K562 (cell line): ENCODE data around the gene QPCT. TPM values are rescaled to one million over a fixed set of nuclear protein-coding genes. Genes with fewer than 3 reads are reported as not detected.

Experiments used
- EP400 ChIP-seq: fragments of 450-650 bp; IDR thresholded peaks from 2 replicates; pipeline ENCODE4 v1.6.1; 2017; ENCODE audit warnings: antibody characterized with exemption, mild to moderate bottlenecking, moderate library complexity
- ETV6 ChIP-seq, 3 experiments: fragments of 150-350 bp in 1 of 3; sonication (generic) in 1 of 3; formaldehyde crosslinking in 1 of 3; IDR thresholded peaks; 2 replicates each; pipeline versions ENCODE4 v1.6.1 to v1.8.0; 2014 to 2022; ENCODE audit warnings: borderline replicate concordance in 2 of 3, low read depth in 2 of 3, antibody characterized with exemption in 1 of 3, low read length in 1 of 3, mild to moderate bottlenecking in 1 of 3, missing genetic modification reagents in 1 of 3
- EZH2 ChIP-seq: IDR thresholded peaks from 2 replicates; pipeline ENCODE4 v1.6.1; 2012; ENCODE audit warnings: low read depth, mild to moderate bottlenecking, inconsistent platforms, low read length, borderline replicate concordance
- HCFC1 ChIP-seq: IDR thresholded peaks from 2 replicates; pipeline ENCODE4 v1.6.1; 2012; ENCODE audit warnings: low read depth, low read length, improper control_type of control experiment
- MECOM ChIP-seq: fragments of 250-450 bp; sonication (Bioruptor Pico); IDR thresholded peaks from 2 replicates; pipeline ENCODE4 v1.8.0; 2022; ENCODE audit warnings: inconsistent platforms
- MYC ChIP-seq, 2 experiments: fragments of 250-450 bp in 1 of 2; sonication (Bioruptor Pico) in 1 of 2; IDR thresholded peaks; 2 replicates each; pipeline versions ENCODE4 v1.5.1 to v1.6.1; 2012 to 2021; ENCODE audit warnings: low read depth in 2 of 2, borderline replicate concordance in 1 of 2, improper control_type of control experiment in 1 of 2, low read length in 1 of 2, mild to moderate bottlenecking in 1 of 2, moderate library complexity in 1 of 2
- NBN ChIP-seq: fragments of 450-650 bp; IDR thresholded peaks from 2 replicates; pipeline ENCODE4 v1.6.1; 2016; ENCODE audit warnings: low read depth, mild to moderate bottlenecking
- RNF2 ChIP-seq: sonication (generic); IDR thresholded peaks from 2 replicates; pipeline ENCODE4 v1.6.1; 2016
- SMARCC2 ChIP-seq: fragments of 450-650 bp; IDR thresholded peaks from 2 replicates; pipeline ENCODE4 v1.6.1; 2017; ENCODE audit warnings: antibody characterized with exemption, moderate library complexity, mild to moderate bottlenecking, low read depth
- ZNF121 ChIP-seq: sonication (generic); formaldehyde crosslinking; conservative IDR thresholded peaks from 2 replicates; pipeline ENCODE4 v1.8.0; 2022; ENCODE audit warnings: missing genetic modification reagents
- ZNF143 ChIP-seq: sonication (generic); formaldehyde crosslinking; IDR thresholded peaks from 2 replicates; pipeline ENCODE4 v1.9.0; 2022; ENCODE audit warnings: mild to moderate bottlenecking, missing genetic modification reagents
- ZNF586 ChIP-seq: fragments of 450-650 bp; formaldehyde crosslinking; conservative IDR thresholded peaks from 2 replicates; pipeline ENCODE4 v1.4.0; 2020; ENCODE audit warnings: mild to moderate bottlenecking, moderate library complexity
- polyA plus RNA-seq, 8 experiments: library from polyadenylated mRNA; depleted of rRNA in 4 of 8; stranded (reverse) in 5 of 8; unstranded in 3 of 8; fragments of >200 nt; fragmentation: Nextera tagmentation in 2 of 8; fragmentation: Illumina TruSeq in 1 of 8; extraction: Ambion mirVana in 2 of 8; extraction: Trizol in 1 of 8; gene quantifications; 2 replicates each; pipeline versions ENCODE4 v1.2.1 to v1.2.3, GENCODE V29; 2011 to 2014; ENCODE audit warnings: inconsistent platforms in 1 of 8, missing spikeins in 1 of 8
- total RNA-seq, 7 experiments: library from RNA; depleted of rRNA in 6 of 7; stranded (reverse); fragments of >200 nt in 6 of 7; fragmentation: Illumina TruSeq in 2 of 7; extraction: Trizol in 2 of 7; gene quantifications; 2 replicates each; pipeline versions ENCODE4 v1.2.1 to v1.2.3, GENCODE V29; 2011 to 2021; ENCODE audit warnings: low replicate concordance in 1 of 7
- TF ChIP-seq, protein P1 (sequence below): fragments of 450-650 bp; formaldehyde crosslinking; IDR thresholded peaks from 2 replicates; pipeline ENCODE4 v1.4.0; 2020; ENCODE audit warnings: mild to moderate bottlenecking
- TF ChIP-seq, protein P2 (sequence below): fragments of 250-450 bp; sonication (Bioruptor Pico); IDR thresholded peaks from 2 replicates; pipeline ENCODE4 v1.5.0; 2020; ENCODE audit warnings: mild to moderate bottlenecking, borderline replicate concordance
- TF ChIP-seq, protein P3 (sequence below), 2 experiments: fragments of 450-650 bp in 1 of 2; sonication (generic) in 1 of 2; formaldehyde crosslinking; conservative IDR thresholded peaks; 2 replicates each; pipeline versions ENCODE4 v1.4.0 to v1.8.1; 2020 to 2022; ENCODE audit warnings: mild to moderate bottlenecking in 1 of 2, missing genetic modification reagents in 1 of 2

The QPCT gene
- total and polyA plus RNA-seq, 9 of the 15 experiments (the other 6 are each of a cell fraction or from before 2014, with no cell fraction given) = 0.07 TPM; not detected in 8

DNA sequence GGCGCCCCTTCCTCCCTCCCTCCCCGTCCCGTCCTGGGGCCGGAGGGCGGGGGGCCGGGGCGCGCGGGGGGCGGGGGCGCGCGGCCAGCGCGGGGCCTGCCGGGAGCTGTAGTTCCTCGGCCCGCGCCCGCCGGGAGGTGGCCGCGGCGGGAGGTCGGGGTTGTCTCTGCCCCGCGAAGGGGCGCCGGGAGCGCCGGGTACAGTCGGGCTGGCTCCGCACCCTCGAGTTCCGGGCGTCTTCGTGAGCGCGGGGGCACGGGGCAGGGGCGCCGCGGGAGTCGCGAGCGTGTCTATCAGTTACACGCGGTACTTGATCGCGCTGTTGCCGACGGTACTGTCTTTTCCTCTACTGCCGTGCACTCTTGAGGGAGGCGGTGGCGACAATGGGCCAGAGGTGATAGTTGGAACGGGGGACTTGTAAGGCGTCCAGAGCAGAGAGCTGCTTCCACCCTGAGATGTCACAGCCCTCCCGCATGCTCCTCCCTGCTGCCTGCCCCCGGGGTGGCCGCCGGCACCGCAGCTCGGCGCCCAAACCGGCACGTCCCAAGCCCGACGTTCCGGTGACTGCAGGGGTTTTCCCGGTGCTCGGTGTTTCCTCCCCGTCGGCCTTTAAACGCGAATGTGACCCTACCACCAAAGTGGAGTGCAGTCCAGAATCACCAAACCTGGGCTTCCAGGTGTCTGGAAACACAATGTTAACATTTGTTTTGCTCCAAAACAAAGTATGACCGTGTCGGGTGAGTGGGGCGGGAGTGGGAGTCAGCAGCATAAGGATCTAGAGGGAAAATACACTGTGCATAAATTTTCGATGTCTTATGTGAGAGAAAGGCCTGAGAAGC, 19.4 kb upstream of the QPCT start, which contains the start of gene PRKD3 (continued):
- TF ChIP-seq MECOM (CRISPR knock-in tag) (no peak), ZNF586 (no peak), NBN (no peak), ZNF121 (0 out of 2 replicates have a peak, but pooled peaks have one; percentile 12), HCFC1 (peak; percentile 77), EZH2 (peak; percentile 99), RNF2 (peak; percentile 23; the same call in 1 of the 2 replicates), ZNF143 (CRISPR knock-in tag) (peak; percentile 74), EP400 (peak; percentile 28; the same call in 1 of the 2 replicates), MYC (IDR thresholded peaks at IDR 0.05; ENCODE audit: low read depth, low read length) (0 out of 2 replicates have a peak, but pooled peaks have one; percentile 39), MYC (CRISPR knock-in tag; IDR thresholded peaks at IDR 0.05; ENCODE audit: borderline replicate concordance, low read depth) (no peak), ETV6 (IDR thresholded peaks at IDR 0.05; ENCODE audit: borderline replicate concordance in 1 of 2, low read depth in 2 of 2, low read length in 1 of 2) (no peak), ETV6 (CRISPR knock-in tag; IDR thresholded peaks at IDR 0.05; ENCODE audit: borderline replicate concordance) (peak; percentile 83), SMARCC2 (no peak)
- TF ChIP-seq, protein P1, sequence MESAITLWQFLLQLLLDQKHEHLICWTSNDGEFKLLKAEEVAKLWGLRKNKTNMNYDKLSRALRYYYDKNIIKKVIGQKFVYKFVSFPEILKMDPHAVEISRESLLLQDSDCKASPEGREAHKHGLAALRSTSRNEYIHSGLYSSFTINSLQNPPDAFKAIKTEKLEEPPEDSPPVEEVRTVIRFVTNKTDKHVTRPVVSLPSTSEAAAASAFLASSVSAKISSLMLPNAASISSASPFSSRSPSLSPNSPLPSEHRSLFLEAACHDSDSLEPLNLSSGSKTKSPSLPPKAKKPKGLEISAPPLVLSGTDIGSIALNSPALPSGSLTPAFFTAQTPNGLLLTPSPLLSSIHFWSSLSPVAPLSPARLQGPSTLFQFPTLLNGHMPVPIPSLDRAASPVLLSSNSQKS (CRISPR knock-in tag) = no peak
- TF ChIP-seq, protein P2, sequence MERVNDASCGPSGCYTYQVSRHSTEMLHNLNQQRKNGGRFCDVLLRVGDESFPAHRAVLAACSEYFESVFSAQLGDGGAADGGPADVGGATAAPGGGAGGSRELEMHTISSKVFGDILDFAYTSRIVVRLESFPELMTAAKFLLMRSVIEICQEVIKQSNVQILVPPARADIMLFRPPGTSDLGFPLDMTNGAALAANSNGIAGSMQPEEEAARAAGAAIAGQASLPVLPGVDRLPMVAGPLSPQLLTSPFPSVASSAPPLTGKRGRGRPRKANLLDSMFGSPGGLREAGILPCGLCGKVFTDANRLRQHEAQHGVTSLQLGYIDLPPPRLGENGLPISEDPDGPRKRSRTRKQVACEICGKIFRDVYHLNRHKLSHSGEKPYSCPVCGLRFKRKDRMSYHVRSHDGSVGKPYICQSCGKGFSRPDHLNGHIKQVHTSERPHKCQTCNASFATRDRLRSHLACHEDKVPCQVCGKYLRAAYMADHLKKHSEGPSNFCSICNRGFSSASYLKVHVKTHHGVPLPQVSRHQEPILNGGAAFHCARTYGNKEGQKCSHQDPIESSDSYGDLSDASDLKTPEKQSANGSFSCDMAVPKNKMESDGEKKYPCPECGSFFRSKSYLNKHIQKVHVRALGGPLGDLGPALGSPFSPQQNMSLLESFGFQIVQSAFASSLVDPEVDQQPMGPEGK (CRISPR knock-in tag) = no peak
- TF ChIP-seq, protein P3, sequence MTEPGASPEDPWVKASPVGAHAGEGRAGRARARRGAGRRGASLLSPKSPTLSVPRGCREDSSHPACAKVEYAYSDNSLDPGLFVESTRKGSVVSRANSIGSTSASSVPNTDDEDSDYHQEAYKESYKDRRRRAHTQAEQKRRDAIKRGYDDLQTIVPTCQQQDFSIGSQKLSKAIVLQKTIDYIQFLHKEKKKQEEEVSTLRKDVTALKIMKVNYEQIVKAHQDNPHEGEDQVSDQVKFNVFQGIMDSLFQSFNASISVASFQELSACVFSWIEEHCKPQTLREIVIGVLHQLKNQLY (CRISPR knock-in tag; conservative IDR thresholded peaks at IDR 0.05) = no peak
